Peyer's patch (tissue), 4 donors: ENCODE results near the gene MORN5. TPM values are rescaled to one million over a fixed set of nuclear protein-coding genes. Genes with fewer than 3 reads are reported as not detected.

Experiments
- DNase-seq, 3 donors: peaks; one replicate each; pipeline ENCODE4 v3.0.0-alpha.2; 2017 to 2019
- H3K27ac ChIP-seq, 4 donors: fragments of 200-600 bp; sonication (generic); one replicate each; pipeline ENCODE4 v1.5.1; 2016 to 2019
- H3K27me3 ChIP-seq, 2 donors: fragments of 200-600 bp; sonication (generic); one replicate each; pipeline ENCODE4 v1.5.1; 2019
- H3K36me3 ChIP-seq, 3 donors: fragments of 200-600 bp; sonication (generic); one replicate each; pipeline ENCODE4 v1.5.1; 2016 to 2019
- H3K4me1 ChIP-seq, 4 donors: fragments of 200-600 bp; sonication (generic); one replicate each; pipeline ENCODE4 v1.5.1; 2016 to 2019
- H3K4me3 ChIP-seq, 4 donors: fragments of 200-600 bp; sonication (generic); 1 replicate in 3 of 4; 2 replicates in 1 of 4; pipeline ENCODE4 v1.5.1; 2016 to 2019; ENCODE audit warnings: mild to moderate bottlenecking in 1 of 4
- H3K9me3 ChIP-seq, 4 donors: fragments of 200-600 bp; sonication (generic); one replicate each; pipeline ENCODE4 v1.5.1; 2016 to 2019; ENCODE audit warnings: mild to moderate bottlenecking in 1 of 4
- POLR2A ChIP-seq, 2 donors: fragments of 450-650 bp; IDR thresholded peaks; one replicate each; pipeline ENCODE4 v1.5.1; 2017; ENCODE audit warnings: antibody characterized with exemption in 2 of 2, mild to moderate bottlenecking in 2 of 2, moderate library complexity in 2 of 2
- total RNA-seq, 4 donors: library from RNA; depleted of rRNA; stranded (reverse); fragments of >200 nt; gene quantifications; one replicate each; pipeline ENCODE4 v1.1.0, GENCODE V29; 2016
- TF ChIP-seq, protein P1 (sequence below), 6 experiments: fragments of 450-650 bp in 4 of 6; fragments of 200-600 bp in 2 of 6; sonication (generic) in 1 of 6; IDR thresholded peaks; one replicate each; pipeline ENCODE4 v1.5.1; 2017 to 2019; ENCODE audit warnings: antibody characterized with exemption in 6 of 6, mild to moderate bottlenecking in 3 of 6, moderate library complexity in 1 of 6

Gene MORN5
- total RNA-seq, 4 donors from 2014 or later = not detected

DNA sequence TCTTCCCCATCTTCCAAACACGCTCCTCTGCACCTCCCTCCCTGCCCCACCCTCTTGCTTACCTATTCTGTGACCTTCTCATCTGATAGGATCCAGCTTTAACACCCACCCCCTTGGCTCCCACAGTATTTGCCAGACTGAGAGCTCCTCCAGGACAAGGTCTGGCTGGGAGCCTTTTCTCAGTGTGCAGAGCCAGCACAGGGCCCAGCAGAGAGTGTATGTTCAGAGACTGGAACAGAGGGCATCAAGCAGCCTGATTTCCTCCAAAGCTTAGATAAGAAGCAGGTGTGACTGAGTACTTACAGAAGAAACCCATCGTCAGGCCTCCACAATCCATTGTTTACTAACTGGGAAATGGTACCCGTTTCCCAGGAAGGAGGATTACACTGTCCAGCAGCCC, 42.4 kb downstream of the MORN5 start:
- Histone ChIP-seq H3K9me3 (no peaks in the 10 kb centered on the region), H3K36me3 (no peaks in the 10 kb centered on the region), H3K27ac (no peak overlapping the region), H3K4me3 (no peak overlapping the region), H3K27me3 (no peaks in the 10 kb centered on the region), H3K4me1 (no peaks in the 10 kb centered on the region)
- TF ChIP-seq POLR2A (IDR thresholded peaks at IDR 0.05) = no peak
- no peak for DNase-seq

DNA sequence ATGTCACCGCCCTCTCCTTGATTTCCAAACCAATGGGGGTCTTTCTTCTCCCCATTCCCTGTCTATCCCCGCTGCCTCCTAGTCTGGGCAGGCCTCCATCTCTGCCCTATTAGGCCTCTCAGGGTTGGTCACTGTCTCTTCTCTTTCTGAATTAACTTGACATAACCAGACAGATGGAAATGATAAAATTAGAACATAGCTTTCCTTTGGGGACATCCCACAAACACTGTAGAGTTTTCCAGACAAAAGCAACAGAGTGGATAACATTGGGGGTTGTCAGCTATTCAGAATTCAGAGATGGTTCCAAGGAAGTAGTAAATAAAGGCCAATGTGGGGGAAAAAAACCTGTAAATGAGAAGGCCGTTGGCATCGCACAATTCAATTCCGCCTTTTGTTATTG, 44.3 kb downstream of the MORN5 start:
- TF ChIP-seq, protein P1, sequence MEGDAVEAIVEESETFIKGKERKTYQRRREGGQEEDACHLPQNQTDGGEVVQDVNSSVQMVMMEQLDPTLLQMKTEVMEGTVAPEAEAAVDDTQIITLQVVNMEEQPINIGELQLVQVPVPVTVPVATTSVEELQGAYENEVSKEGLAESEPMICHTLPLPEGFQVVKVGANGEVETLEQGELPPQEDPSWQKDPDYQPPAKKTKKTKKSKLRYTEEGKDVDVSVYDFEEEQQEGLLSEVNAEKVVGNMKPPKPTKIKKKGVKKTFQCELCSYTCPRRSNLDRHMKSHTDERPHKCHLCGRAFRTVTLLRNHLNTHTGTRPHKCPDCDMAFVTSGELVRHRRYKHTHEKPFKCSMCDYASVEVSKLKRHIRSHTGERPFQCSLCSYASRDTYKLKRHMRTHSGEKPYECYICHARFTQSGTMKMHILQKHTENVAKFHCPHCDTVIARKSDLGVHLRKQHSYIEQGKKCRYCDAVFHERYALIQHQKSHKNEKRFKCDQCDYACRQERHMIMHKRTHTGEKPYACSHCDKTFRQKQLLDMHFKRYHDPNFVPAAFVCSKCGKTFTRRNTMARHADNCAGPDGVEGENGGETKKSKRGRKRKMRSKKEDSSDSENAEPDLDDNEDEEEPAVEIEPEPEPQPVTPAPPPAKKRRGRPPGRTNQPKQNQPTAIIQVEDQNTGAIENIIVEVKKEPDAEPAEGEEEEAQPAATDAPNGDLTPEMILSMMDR (IDR thresholded peaks at IDR 0.05) = no peak
- TF ChIP-seq POLR2A (IDR thresholded peaks at IDR 0.05) = no peak
- no peak for DNase-seq
- no peaks in the 10 kb centered on the region for H3K9me3 ChIP-seq
- H3K27ac ChIP-seq = no peak overlapping the region
- H3K4me1 ChIP-seq = no peaks in the 10 kb centered on the region
- H3K27me3 ChIP-seq = no peaks in the 10 kb centered on the region
- no peaks in the 10 kb centered on the region for H3K36me3 ChIP-seq
- no peak overlapping the region for H3K4me3 ChIP-seq

DNA sequence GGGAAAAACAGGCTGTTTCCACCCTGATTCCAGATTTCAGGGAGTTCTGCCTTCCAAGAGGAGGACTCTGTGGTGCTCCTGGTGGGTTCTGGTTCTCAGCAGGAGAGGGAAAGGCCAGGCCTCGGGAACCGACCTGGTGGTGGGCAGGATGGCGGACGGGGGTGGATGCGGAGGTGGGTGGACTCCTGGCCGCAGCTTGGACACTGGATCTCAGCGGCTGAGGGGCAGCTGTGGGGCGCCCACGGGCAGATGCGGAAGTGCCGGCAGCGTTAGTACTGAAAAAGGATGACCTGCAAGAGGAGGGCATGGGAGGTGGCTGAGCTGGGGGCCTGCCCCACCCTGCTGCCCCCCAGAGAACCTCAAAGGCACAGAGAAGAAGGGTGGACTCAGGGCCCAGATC, 44.8 kb downstream of the MORN5 start:
- Histone ChIP-seq H3K4me1 (no peaks in the 10 kb centered on the region), H3K27me3 (no peaks in the 10 kb centered on the region), H3K4me3 (no peak overlapping the region), H3K9me3 (no peaks in the 10 kb centered on the region), H3K27ac (no peak overlapping the region), H3K36me3 (no peaks in the 10 kb centered on the region)
- DNase-seq = peak in 1 of 3 donors; percentile 26
- no peak for TF ChIP-seq POLR2A (IDR thresholded peaks at IDR 0.05)
- TF ChIP-seq, protein P1 (IDR thresholded peaks at IDR 0.05) = no peak

DNA sequence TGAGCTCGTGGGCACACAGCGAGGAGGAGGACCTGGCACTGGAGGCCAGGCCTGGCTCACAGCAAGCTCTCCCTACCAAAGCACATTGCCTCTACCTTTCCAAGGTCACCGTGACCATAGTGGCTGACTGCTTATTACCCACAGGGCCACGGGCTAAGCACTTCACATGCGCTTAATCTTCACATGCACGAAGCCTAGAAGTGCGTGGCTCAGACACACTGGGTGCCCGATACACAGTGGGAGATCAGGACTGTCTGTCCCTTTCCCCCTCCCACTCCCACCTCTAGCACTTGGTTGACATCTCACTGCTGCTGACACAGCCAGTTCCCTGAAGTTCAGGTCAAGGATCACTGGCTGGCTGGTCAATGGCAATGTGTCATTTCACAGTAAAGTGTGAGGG, 45.5 kb downstream of the MORN5 start:
- TF ChIP-seq POLR2A (IDR thresholded peaks at IDR 0.05) = no peak
- TF ChIP-seq, protein P1 (IDR thresholded peaks at IDR 0.05) = no peak
- Histone ChIP-seq H3K4me3 (no peak overlapping the region), H3K27me3 (no peaks in the 10 kb centered on the region), H3K36me3 (no peaks in the 10 kb centered on the region), H3K27ac (no peak overlapping the region), H3K9me3 (no peaks in the 10 kb centered on the region), H3K4me1 (no peaks in the 10 kb centered on the region)
- peak in 1 of 3 donors; percentile 27 for DNase-seq

DNA sequence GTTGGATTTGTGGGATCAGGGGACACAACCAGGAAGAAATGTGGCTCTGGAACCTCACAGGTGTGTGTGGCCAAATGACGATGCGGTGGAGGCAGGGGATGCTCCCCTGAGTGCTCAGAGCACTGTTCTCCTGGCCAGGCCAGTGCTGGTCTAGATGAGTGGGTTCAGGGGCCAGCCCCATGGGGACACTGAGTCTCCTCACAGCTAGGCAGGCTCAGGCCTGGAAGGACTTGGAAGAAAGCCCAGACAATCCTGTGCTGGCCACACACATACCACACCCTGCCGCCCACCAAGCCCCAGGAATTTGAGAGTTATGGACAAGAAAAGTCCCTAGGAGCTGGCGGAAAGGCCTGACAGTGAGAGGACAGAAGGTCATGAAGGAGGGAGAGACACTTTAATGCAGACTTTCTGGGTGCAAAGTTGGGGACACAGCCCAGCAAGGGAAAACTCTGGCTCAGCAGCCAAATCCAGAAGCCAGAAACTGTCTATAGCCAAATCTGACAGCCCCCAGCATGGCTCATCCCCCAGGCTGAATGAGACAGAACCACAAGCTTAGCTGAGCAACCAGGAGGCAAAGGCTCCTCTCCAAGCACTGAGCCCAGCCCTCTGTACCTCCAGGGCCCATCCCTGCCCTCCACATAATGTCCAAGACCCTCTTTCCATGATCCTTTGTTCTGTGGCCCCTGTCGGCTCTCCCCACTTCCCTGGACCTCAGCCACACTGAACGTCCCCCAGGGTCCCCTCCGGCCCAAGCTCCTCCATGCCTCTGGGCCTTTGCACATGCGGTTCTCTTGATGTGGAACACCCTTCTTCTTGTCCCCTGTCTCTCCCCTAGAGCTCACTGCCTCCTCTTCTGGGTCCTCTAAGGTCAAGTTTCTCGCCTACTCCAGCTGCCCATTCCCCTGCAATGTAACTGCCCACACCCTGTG, 46.7 kb downstream of the MORN5 start:
- Histone ChIP-seq H3K4me1 (no peaks in the 10 kb centered on the region), H3K9me3 (no peaks in the 10 kb centered on the region), H3K27ac (no peak overlapping the region), H3K4me3 (no peak overlapping the region), H3K27me3 (no peaks in the 10 kb centered on the region), H3K36me3 (no peaks in the 10 kb centered on the region)
- peak in 1 of 3 donors; percentile 22 for DNase-seq
- no peak for TF ChIP-seq POLR2A (IDR thresholded peaks at IDR 0.05)

DNA sequence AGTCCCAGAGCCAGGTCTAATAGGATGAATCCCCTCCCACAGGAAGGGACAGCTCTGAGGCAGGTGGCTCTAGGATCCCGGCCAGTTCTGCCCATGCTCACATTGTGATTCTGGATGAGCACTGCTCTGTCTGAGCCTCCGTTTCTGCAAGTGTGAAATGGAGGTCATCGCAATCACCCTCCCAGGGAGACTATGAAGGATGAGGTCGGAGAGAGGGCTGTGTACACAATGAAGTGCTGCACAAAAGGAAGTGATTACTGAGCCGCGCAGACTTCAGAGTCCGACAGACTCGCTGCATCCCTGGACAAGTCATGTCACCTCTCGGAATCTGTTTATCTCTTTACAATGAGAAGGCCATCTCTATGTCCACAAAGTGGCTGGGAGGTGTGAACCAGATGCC, 47.4 kb downstream of the MORN5 start:
- Histone ChIP-seq H3K4me1 (no peaks in the 10 kb centered on the region), H3K4me3 (no peak overlapping the region), H3K9me3 (no peaks in the 10 kb centered on the region), H3K27me3 (no peaks in the 10 kb centered on the region), H3K27ac (no peak overlapping the region), H3K36me3 (no peaks in the 10 kb centered on the region)
- no peak for DNase-seq
- TF ChIP-seq, protein P1 (IDR thresholded peaks at IDR 0.05) = no peak
- no peak for TF ChIP-seq POLR2A (IDR thresholded peaks at IDR 0.05)
